ENCODE measurements around the gene CSRNP3.

Gene CSRNP3

DNA sequence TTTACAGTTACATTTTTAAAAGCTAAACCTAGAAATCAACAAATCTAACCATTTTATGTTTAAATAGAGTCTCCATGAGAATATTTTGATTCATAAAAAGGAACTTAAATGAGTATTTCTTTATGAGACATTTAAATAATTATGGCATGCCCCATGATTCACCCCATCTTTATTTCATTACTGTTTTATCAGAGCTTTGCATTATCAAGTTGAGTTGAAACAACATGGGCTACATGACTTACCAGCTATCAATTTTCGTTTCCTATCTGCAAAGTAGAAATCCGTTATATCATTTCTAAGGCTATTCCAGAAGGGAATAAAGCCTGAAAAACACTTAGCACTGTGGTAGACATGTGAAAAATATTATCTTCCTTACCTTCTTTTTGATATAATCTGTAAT lies 163.1 kb downstream of the CSRNP3 start:
- no peak for DNase-seq
- Mint-ChIP-seq H3K4me1 (ENCODE audit: low read depth) (peaks cover 12% of the 10 kb centered on the region), H3K9me3 (no peaks in the 10 kb centered on the region), H3K36me3 (ENCODE audit: low read depth) (no peaks in the 10 kb centered on the region), H3K27me3 (no peaks in the 10 kb centered on the region), H3K4me3 (no peak overlapping the region), H3K27ac (no peak overlapping the region)

DNA sequence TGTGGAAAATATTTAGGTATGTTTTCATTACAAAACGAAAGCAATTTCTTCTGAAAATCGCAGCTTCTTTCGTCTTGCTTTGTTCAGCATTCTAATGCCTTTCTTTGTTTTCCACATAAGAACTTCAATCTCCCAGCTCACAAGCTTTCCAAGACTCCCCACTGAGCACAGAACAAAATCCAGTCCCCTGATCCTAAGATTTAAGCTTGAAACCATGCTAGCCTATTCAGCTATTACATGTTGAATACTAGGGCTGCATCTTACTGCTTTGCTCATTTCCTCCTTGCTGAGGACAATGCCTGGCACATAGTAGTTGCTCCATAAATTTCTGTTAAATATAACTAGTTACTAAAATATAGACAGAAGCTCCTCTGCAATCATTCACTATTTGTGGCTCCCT lies 163.9 kb downstream of the CSRNP3 start:
- Mint-ChIP-seq H3K36me3 (ENCODE audit: low read depth) (no peaks in the 10 kb centered on the region), H3K27me3 (no peaks in the 10 kb centered on the region), H3K4me3 (no peak overlapping the region), H3K9me3 (no peaks in the 10 kb centered on the region), H3K27ac (no peak overlapping the region), H3K4me1 (ENCODE audit: low read depth) (peaks cover 12% of the 10 kb centered on the region)
- DNase-seq, result no peak

DNA sequence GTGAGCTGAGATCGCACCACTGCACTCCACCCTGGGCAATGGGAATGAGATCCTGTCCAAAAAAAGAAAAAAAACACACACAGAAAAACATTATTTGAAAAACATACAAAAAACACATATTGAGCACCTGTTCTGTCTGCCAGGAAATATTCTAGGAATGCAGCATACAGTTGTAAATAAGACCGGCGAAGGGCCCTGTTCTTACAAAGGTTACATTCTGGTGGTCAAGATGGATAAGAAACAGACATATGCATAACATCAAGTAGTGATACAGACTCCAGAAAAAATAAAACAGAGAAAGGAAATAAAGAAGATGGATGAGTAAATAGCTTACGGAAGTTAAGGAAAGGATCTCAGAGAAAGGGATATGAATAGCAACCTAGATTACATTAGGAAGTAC lies 164.8 kb downstream of the CSRNP3 start:
- Mint-ChIP-seq H3K27ac (no peak overlapping the region), H3K9me3 (no peaks in the 10 kb centered on the region), H3K4me1 (ENCODE audit: low read depth) (peaks cover 11% of the 10 kb centered on the region), H3K4me3 (no peak overlapping the region), H3K36me3 (ENCODE audit: low read depth) (no peaks in the 10 kb centered on the region), H3K27me3 (no peaks in the 10 kb centered on the region)
- DNase-seq, result no peak

DNA sequence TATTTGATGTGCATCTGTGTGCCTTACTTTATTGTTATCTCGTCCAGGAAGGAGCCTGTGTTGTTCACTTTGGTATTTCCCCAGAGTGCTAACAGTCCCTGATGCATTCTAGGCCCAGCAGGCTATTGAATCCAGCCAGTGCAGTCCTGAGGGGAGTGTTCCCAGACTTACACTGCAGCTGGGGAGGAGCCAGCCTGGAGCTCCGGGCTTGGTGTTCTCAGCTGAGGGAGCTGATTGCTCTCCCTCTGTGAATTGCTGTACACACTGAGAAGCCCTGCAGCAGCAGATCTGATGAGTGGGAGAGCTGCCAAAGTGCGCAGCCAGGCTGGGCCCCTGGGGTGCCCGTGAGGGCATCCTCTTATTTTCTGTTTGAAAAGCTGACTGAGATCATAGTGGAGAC lies 165.4 kb downstream of the CSRNP3 start:
- H3K27me3 Mint-ChIP-seq, result no peaks in the 10 kb centered on the region
- H3K27ac Mint-ChIP-seq, result no peak overlapping the region
- H3K4me1 Mint-ChIP-seq (ENCODE audit: low read depth), result peaks cover 5% of the 10 kb centered on the region
- H3K4me3 Mint-ChIP-seq, result no peak overlapping the region
- no peaks in the 10 kb centered on the region for H3K36me3 Mint-ChIP-seq (ENCODE audit: low read depth)
- H3K9me3 Mint-ChIP-seq, result no peaks in the 10 kb centered on the region
- no peak for DNase-seq

DNA sequence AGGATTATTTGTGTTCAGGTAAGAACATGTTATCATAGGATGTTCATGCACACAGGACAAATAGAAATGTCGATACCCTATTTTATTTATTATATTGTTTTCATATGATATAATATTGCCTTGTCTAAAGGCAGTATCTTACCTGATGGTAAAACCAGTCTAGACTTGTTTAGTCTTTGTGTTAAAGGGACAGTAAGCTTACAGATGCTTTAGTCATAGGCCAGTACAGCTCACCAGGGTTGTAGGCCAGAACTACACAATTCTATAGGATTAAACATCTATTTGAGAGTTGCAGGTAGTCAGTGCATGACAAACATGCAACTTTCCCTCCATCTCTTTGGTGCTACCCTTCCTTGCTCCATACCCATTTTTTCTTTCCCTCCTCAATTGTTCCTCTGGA lies 166.0 kb downstream of the CSRNP3 start:
- DNase-seq, result no peak
- Mint-ChIP-seq H3K27me3 (no peaks in the 10 kb centered on the region), H3K27ac (no peak overlapping the region), H3K4me3 (no peak overlapping the region), H3K4me1 (ENCODE audit: low read depth) (no peaks in the 10 kb centered on the region), H3K36me3 (ENCODE audit: low read depth) (no peaks in the 10 kb centered on the region), H3K9me3 (no peaks in the 10 kb centered on the region)

DNA sequence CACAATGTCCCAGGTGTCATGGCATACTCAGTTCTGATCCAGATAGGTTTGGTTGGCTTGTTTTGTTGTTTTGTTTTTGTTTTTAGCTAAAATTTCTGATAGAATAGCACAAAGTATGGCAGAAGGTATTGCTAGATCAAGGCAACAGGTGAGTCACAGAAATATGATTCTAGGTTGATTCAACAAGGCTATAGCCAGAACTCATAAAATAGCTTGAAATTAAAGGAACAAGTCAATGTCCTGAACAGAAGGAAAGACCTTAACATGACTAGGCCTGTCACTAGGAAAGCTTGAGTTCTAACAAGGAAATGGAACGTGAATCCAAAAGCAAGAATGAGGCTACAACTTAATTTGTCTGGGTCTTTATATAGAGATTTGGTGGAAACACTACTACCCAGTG lies 167.5 kb downstream of the CSRNP3 start:
- H3K9me3 Mint-ChIP-seq, result no peaks in the 10 kb centered on the region

DNA sequence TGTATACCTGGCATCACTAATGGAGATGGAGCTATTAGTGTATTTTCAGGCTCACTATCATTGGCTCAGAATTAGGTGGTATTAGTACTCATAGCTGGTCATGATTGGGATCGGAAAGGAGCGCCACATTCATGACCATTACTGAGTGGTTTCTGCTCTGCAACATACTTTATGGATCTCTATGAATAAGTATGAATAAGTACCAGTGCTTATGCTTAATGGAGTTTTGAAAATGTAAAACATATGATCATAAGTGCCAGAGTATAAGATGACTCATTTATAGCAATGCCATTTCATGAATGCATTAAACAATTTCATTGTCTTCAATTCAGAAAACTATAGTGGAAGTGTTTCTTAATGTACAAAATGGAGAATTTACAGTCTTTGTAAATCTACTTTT lies 167.9 kb downstream of the CSRNP3 start:
- Mint-ChIP-seq H3K4me1 (ENCODE audit: low read depth) (no peaks in the 10 kb centered on the region), H3K27me3 (no peaks in the 10 kb centered on the region), H3K27ac (no peak overlapping the region), H3K4me3 (no peak overlapping the region), H3K9me3 (no peaks in the 10 kb centered on the region), H3K36me3 (ENCODE audit: low read depth) (no peaks in the 10 kb centered on the region)
- DNase-seq, result no peak

More for the DNA sequence above, 167.5 kb downstream of the CSRNP3 start:
- Mint-ChIP-seq H3K4me3 (no peak overlapping the region), H3K4me1 (ENCODE audit: low read depth) (no peaks in the 10 kb centered on the region), H3K27ac (no peak overlapping the region), H3K27me3 (no peaks in the 10 kb centered on the region), H3K36me3 (ENCODE audit: low read depth) (no peaks in the 10 kb centered on the region)
- DNase-seq, result no peak

DNA sequence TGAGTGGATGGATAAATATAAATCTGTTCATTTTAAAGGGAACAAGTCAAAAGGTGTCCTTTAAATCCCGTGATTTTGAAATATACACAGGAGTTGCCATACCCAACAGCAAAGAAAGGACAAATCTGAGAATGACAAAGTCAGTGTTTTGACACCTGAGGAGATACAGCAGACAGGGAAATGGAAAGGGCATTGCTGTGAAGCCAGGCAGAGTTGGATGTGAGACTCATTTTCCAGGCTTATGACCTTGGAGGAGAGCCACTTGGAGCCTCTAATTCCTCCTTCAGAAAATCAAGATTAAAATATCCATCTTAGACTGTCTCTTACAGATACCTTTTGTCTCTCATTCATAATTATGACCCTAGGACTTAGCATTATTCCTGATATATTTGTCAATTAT lies 170.0 kb downstream of the CSRNP3 start:
- no peak overlapping the region for H3K27ac Mint-ChIP-seq
- H3K36me3 Mint-ChIP-seq (ENCODE audit: low read depth), result no peaks in the 10 kb centered on the region
- no peak for DNase-seq
- H3K9me3 Mint-ChIP-seq, result no peaks in the 10 kb centered on the region
- H3K4me1 Mint-ChIP-seq (ENCODE audit: low read depth), result no peaks in the 10 kb centered on the region
- H3K27me3 Mint-ChIP-seq, result peaks cover 4% of the 10 kb centered on the region
- no peak overlapping the region for H3K4me3 Mint-ChIP-seq

DNA sequence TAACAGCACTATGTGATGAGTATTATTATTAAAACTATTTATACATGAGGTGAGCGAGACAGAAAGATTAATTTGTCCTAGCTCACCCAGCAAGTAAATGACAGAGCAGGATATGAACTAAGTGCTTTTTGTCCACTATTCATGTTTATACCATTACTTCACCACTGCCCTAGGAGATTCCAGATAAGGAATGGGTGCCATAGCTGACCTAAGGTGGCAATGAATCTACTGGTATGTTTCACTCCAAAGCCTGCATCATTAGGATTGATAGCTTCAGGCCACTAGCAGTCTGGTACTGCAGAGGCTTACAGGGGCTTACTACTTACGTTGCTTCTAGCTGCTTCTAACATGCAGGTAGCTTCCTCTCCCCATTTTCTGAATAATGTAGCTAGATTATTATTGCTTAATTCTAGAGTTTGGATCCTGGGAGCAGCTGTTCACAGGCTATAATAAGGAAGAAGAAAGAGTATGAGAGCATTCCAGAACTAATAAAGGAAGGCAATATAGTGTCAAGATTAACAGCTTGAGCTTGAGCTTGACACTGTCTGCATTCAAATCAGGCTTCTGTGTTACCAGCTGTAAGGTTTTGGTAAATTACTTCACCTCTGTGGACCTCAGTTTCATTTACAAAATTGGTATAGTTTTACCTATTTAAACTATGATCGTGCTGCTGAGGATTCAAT lies 170.9 kb downstream of the CSRNP3 start:
- no peaks in the 10 kb centered on the region for H3K4me1 Mint-ChIP-seq (ENCODE audit: low read depth)
- H3K27me3 Mint-ChIP-seq, result peaks cover 4% of the 10 kb centered on the region
- DNase-seq, result no peak
- H3K36me3 Mint-ChIP-seq (ENCODE audit: low read depth), result no peaks in the 10 kb centered on the region
- no peak overlapping the region for H3K4me3 Mint-ChIP-seq
- no peaks in the 10 kb centered on the region for H3K9me3 Mint-ChIP-seq
- H3K27ac Mint-ChIP-seq, result no peak overlapping the region

DNA sequence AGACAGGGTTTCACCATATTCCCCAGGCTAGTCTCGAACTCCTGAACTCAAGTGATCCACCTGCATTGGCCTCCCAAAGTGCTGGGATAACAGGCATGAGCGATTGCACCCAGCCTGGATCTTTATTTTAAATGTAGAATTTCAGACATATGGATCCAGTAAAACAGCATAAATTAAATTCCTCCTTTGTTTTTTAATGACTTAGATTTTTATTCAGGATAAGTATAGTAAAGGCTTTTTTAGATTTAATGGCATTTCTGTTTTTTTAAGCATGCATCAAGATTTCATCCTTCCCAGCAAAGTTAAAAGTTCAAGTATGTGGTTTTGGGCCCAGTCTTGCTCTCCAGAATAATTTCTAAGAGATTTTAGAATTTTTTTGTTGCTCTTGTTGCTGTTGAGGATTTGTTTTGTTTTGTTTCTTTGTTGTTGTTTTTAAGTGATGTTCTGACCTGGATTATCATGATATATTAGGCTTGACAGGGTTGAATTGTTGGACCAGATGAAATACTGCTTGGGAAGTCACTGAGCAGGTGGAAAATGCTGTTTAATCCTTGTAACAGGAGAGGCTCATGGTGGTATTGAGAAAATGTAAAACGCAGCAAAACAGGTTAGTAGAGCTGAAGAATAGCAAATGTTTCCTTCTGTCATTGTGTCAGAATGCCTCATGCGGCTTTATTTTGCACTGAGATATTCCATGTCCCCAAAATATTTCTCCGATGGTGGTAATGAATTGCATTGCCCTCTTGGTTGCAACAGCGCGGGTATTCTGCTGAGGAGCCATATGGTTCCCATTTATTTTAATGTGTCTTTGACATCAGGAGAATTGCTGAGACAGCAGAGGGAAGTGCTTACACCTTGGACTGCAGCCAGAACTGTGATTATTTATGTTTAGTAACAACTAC lies 176.7 kb downstream of the CSRNP3 start:
- DNase-seq, result no peak
- Mint-ChIP-seq H3K27me3 (peaks cover 9% of the 10 kb centered on the region), H3K27ac (no peak overlapping the region), H3K9me3 (no peaks in the 10 kb centered on the region), H3K4me3 (no peak overlapping the region), H3K4me1 (ENCODE audit: low read depth) (no peaks in the 10 kb centered on the region), H3K36me3 (ENCODE audit: low read depth) (no peaks in the 10 kb centered on the region)

DNA sequence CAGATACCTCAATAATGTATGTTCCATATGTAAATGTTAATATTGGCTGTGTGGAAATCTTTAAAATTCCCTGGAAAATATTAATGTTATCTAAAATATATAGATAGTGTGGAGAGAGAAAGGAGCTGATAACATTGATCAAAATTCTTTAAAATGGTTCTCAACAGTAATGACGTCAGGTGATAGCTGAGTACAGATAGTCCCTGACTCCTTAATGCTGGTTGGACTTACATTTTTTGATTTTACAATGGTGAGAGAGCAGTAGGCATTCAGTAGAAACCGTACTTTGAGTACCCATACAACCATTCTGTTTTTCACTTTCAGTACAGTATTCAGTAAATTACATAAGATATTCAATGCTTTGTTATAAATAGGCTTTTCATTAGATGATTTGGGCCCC lies 177.9 kb downstream of the CSRNP3 start:
- Mint-ChIP-seq H3K27me3 (peaks cover 9% of the 10 kb centered on the region), H3K4me3 (no peak overlapping the region), H3K9me3 (no peaks in the 10 kb centered on the region), H3K27ac (no peak overlapping the region), H3K36me3 (ENCODE audit: low read depth) (no peaks in the 10 kb centered on the region), H3K4me1 (ENCODE audit: low read depth) (no peaks in the 10 kb centered on the region)
- DNase-seq, result no peak

DNA sequence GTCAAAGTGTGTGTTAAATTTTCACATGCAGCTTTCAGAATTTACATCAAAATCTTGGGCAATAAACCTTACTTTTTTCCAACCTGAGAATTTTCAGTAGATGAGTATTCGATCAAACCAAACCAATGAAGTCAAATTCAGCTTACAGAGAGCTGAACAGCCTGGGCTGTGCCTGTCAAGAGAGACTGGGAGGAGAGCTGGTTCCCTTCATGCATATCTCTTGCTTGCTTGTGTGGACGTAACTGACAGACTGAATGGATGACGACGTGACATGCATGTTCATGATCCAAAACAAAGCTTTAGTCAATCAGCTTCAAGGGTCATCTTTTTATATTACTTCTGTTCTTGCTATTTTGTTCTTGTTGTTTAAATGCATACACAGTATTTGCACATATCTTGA lies 179.3 kb downstream of the CSRNP3 start:
- no peak for DNase-seq
- peaks cover 5% of the 10 kb centered on the region for H3K27me3 Mint-ChIP-seq
- no peak overlapping the region for H3K27ac Mint-ChIP-seq
- H3K4me3 Mint-ChIP-seq, result no peak overlapping the region
- H3K9me3 Mint-ChIP-seq, result no peaks in the 10 kb centered on the region
- no peaks in the 10 kb centered on the region for H3K4me1 Mint-ChIP-seq (ENCODE audit: low read depth)
- no peaks in the 10 kb centered on the region for H3K36me3 Mint-ChIP-seq (ENCODE audit: low read depth)

DNA sequence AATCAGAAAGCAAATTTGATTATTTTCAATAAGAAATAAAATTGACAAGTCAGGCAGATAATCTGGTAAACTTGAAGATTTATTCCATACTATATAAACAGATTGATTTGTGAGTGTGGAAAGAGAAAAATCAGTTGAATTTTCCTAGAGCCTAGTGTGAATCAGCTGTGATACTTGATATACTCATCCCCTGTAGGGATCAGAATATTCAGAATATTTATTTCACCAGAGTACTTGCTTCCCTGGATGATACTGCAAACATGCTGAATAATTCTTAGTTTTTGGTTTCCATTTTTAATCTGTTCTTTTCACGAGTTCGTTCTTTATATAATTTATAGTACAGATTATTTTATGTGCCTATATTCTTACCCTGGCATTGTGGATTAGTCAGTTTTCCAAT lies 181.7 kb downstream of the CSRNP3 start:
- H3K27me3 Mint-ChIP-seq, result peaks cover 5% of the 10 kb centered on the region
- H3K9me3 Mint-ChIP-seq, result no peaks in the 10 kb centered on the region
- no peaks in the 10 kb centered on the region for H3K36me3 Mint-ChIP-seq (ENCODE audit: low read depth)
- no peaks in the 10 kb centered on the region for H3K4me1 Mint-ChIP-seq (ENCODE audit: low read depth)
- DNase-seq, result no peak
- H3K27ac Mint-ChIP-seq, result no peak overlapping the region
- no peak overlapping the region for H3K4me3 Mint-ChIP-seq

DNA sequence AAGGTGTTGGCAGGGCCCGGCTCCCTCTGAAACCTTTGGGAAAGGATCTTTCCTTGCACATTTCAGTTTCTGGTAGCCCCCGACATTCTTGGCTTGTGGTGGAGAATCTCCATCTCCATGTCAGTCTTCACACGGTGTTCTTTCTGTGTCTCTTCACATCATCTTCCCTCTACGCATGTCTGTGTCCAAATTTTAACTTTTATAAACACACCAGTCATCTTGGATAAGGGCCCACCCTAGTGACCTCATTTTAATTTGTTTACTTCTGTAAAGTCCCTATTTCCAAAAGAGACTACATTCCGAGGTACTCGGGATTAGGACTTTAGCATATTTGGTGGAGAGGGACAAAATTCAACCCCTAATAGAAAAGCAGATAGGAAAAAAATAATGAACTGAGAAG lies 186.2 kb downstream of the CSRNP3 start:
- Mint-ChIP-seq H3K4me1 (ENCODE audit: low read depth) (no peaks in the 10 kb centered on the region), H3K36me3 (ENCODE audit: low read depth) (no peaks in the 10 kb centered on the region), H3K27me3 (peaks cover 5% of the 10 kb centered on the region), H3K4me3 (no peak overlapping the region), H3K27ac (no peak overlapping the region), H3K9me3 (no peaks in the 10 kb centered on the region)
- DNase-seq, result no peak

DNA sequence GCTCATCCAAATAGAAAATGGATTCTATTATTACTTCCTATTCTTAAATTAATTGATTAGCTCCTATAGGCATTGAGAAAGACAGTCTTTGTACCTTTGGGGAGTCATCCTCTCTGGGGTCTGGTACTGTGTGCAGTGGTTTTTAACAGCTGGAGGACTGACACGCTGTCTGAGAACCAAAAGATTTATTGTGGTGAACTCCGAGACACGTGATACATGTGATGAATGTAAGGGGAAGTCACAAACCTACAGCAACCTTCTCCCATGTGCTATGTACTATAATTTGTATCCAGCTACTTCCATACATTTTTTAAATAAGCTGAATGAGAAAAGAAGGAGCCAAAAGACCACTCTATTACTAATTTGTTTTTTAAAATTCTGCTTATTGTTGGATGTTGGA lies 190.9 kb downstream of the CSRNP3 start:
- H3K4me1 Mint-ChIP-seq (ENCODE audit: low read depth), result no peaks in the 10 kb centered on the region

More for the DNA sequence above, 190.9 kb downstream of the CSRNP3 start:
- H3K9me3 Mint-ChIP-seq, result no peaks in the 10 kb centered on the region
- DNase-seq, result no peak
- no peak overlapping the region for H3K27ac Mint-ChIP-seq
- H3K4me3 Mint-ChIP-seq, result no peak overlapping the region
- peaks cover 5% of the 10 kb centered on the region for H3K27me3 Mint-ChIP-seq
- H3K36me3 Mint-ChIP-seq (ENCODE audit: low read depth), result no peaks in the 10 kb centered on the region
